ENCODE data around the gene GBGT1. TPM values are rescaled to one million over a fixed set of nuclear protein-coding genes. Genes with fewer than 3 reads are reported as not detected.

The GBGT1 gene
- total RNA-seq, 4 donors from 2014 or later, result 10.6 to 32.3 (median 20.5) TPM

DNA sequence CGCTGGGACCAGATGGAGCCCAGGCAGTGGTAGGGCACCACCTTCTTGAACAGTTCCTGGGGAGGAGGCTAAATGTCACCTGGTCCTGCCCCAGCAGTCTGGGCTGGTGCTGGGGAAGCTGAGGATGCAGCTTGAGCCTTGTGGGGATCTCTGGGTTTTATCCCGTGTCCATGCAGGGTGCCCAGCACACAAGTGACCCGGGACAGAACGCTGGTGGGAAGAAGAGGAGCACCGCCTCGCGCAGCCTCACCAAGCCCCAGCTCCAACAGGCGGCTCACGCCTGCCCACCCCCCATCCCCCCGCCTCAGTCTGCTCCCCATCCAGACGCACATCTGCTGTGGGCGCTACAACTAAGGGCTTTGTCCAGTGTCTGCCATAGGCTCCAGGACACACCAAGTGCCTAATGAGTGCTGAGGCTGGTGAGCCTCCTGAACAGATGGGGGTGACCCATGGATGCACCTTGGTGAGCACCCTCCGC, 56.4 kb downstream of the GBGT1 start:
- TF ChIP-seq, protein P1, sequence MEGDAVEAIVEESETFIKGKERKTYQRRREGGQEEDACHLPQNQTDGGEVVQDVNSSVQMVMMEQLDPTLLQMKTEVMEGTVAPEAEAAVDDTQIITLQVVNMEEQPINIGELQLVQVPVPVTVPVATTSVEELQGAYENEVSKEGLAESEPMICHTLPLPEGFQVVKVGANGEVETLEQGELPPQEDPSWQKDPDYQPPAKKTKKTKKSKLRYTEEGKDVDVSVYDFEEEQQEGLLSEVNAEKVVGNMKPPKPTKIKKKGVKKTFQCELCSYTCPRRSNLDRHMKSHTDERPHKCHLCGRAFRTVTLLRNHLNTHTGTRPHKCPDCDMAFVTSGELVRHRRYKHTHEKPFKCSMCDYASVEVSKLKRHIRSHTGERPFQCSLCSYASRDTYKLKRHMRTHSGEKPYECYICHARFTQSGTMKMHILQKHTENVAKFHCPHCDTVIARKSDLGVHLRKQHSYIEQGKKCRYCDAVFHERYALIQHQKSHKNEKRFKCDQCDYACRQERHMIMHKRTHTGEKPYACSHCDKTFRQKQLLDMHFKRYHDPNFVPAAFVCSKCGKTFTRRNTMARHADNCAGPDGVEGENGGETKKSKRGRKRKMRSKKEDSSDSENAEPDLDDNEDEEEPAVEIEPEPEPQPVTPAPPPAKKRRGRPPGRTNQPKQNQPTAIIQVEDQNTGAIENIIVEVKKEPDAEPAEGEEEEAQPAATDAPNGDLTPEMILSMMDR (IDR thresholded peaks at IDR 0.05; ENCODE audit: low read depth), result no peak

DNA sequence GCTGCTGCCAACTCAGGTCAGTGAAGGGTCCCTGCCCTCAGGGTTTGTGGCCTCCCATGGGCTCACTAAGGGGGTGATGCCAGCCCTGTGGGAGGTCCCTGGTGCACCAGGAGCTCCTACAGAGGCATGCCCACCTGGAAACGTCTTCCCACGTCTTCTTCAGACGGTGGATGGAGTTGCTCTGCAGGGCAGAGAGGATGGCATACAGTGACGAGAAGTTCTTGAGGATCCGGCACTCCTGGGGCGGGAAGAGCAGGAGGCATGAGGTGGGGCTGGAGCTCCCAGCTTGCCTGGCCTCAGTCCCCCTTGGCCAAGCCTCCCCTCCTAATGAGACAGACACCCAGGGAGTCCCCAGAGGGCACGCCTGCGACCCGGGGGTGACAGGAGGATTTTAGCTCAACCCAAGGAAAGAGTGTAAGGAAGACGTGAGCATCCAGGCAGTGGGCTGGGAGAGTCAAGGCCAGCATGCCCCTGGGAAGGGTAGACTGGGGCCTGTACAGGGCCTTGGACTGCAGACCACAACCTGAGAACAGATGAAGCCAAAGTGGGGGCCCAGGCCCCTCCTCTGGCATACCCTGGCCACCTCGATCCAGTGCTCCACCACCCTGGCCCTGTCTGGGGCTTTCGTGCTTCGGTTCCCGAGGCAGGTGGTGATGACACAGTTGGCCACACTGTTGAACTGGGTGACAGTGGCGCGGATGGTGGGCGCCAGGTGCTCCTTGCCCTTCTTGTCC, 57.0 kb downstream of the GBGT1 start:
- TF ChIP-seq, protein P1 (IDR thresholded peaks at IDR 0.05; ENCODE audit: low read depth), result no peak

DNA sequence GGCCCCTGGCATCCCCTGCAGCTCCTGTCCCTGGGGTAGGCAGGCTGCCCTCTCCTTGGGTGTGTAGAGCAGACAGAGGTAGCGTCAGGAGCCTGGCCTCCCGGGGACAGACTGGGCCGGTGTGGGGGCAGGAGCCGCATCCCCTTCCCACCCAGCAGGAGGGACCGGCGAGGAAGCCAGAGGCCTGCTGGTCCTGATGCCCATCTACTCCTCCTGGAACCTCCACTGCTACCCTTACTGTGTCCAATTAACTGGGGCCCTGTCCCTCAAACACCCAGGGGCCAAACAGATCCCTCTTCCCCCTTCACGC, 58.3 kb downstream of the GBGT1 start:
- TF ChIP-seq, protein P1 (IDR thresholded peaks at IDR 0.05; ENCODE audit: low read depth), result no peak

DNA sequence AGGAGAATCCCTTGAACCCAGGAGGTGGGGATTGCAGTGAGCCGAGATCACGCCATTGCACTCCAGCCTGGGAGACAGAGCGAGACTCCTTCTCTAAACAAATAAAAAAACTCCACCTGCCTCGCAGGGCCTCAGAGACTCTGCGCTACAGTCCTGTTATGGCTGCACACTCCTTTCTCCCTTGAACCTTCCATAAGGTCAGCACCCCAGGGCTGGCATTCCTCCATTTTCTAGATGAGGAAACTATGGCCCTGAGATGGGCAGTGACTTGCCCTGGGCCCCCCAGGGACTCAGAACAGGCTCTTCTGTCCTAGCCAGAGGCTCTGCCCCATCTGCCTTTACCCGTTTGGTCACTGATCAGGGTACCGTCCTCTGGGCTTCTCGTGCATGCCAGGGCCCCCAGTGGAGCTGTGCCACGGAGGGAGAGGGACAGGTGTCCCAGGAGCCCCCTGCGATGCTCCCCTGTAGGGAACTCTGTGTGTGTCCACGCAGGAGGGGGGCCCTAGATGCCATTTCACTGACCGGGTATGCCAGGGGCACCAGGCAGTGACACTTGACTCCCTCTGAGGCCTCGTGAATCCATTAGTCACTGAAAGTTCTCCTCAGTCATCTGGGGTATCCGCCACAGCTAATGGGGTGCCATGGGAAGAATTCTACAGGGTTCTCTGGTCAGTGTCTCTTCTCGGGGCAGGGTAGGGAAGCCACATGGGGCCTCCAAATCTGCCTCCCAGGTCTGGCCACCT, 58.8 kb downstream of the GBGT1 start:
- TF ChIP-seq, protein P1 (IDR thresholded peaks at IDR 0.05; ENCODE audit: low read depth), result no peak

DNA sequence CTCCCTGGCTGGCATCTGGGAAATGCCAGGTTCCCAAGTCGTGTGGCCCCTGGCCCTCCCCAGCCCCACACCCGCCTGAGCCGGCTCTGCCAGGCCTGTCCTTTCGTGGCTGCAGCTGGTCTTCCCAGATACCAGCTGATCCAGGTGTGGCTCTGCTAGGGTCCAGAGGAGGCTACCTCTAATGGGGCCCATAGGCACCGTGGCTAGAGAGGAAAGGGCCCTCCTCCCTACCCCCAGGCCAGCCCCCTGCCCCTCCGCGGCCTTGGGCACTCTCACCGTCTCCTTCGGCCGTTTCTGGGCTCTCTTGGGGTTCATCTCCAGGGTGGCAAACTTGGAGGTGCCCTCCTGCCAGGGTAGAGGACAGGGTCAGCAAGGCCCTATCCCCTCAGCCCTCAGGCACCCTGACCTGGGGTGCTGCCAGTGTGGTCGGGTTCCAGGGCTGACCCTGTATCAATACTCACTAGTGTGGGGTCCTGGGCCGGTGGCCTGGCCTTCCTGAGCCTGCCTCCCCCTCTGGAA, 59.7 kb downstream of the GBGT1 start:
- TF ChIP-seq, protein P1 (IDR thresholded peaks at IDR 0.05; ENCODE audit: low read depth), result no peak

DNA sequence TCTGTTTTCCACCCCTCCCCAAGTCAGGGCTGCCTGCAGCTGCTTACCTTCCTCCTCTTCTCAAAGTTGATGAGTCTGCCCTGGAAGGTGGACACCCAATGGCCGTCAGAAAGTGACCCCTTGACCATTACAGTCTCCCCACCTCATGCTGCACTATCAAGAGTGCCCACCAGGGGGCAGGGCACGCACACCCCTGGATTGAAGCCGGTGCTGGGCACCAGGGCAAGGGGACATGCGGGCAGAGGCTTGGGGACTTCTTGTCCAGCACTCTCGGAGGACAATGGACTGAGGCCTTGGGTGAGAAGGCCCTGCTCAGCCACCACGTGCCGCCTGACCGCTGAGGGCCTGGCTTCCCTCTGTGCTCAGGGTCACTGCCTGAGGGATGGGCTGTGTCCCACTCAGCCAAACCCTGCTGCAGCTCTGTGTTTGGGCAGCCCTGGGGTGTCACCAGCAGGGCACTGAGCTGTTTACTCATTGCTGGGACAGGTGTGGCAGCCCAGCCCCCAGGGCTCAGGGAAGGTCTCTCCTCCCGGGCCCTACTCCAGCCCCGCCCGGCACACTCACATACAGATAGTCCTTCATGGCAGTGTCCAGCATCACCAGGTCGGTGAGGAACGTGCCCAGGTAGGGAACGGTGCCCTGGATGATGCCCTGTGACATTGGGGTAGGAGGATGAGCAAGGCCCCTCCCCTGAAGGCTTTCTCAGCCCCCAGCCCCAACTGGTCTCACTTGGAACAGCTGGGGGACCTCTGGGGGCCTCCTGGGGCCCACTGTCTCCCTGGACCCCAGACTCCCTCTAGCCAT, 60.3 kb downstream of the GBGT1 start:
- TF ChIP-seq, protein P1 (IDR thresholded peaks at IDR 0.05; ENCODE audit: low read depth), result no peak

Other genes with a start within 250 kb of the GBGT1 start
- 10 to 100 TPM; 43.4 to 63.1 (median 51.4) TPM for gene TSC1, start 219.3 kb downstream of the GBGT1 start, total RNA-seq
- not detected for gene GFI1B, start 185.2 kb downstream of the GBGT1 start, total RNA-seq
- gene GTF3C5, start 132.9 kb downstream of the GBGT1 start, total RNA-seq, result 10 to 100 TPM; 32.0 to 63.1 (median 41.1) TPM
- gene CEL, start 101.9 kb downstream of the GBGT1 start, total RNA-seq, result under 1 TPM in 1 of 4 donors, not detected in 3; 0.75 TPM
- 10 to 100 TPM; 26.0 to 95.1 (median 38.9) TPM for gene RALGDS, start 42.7 kb downstream of the GBGT1 start, total RNA-seq
- not detected for gene OBP2B, start 45.3 kb upstream of the GBGT1 start, total RNA-seq
- 1 to 10 TPM in 3 of 4 donors, under 1 TPM in 1; 0.85 to 3.2 (median 1.6) TPM for gene ABO, start 111.3 kb upstream of the GBGT1 start, total RNA-seq
- 10 to 100 TPM in 2 of 4 donors, 1 to 10 TPM in 2; 7.6 to 27.5 (median 10.4) TPM for gene SURF6, start 172.3 kb upstream of the GBGT1 start, total RNA-seq
- gene MED22, start 184.2 kb upstream of the GBGT1 start, total RNA-seq, result 10 to 100 TPM; 15.9 to 31.3 (median 20.3) TPM
- 1,000 to 10,000 TPM; 1,241 to 1,737 (median 1,633) TPM for gene RPL7A, start 184.3 kb upstream of the GBGT1 start, total RNA-seq
- gene SURF1, start 192.6 kb upstream of the GBGT1 start, total RNA-seq, result 10 to 100 TPM; 42.7 to 62.5 (median 59.4) TPM
- 10 to 100 TPM in 2 of 4 donors, 1 to 10 TPM in 2; 6.6 to 20.1 (median 11.3) TPM for gene SURF2, start 192.6 kb upstream of the GBGT1 start, total RNA-seq
- gene SURF4, start 212.1 kb upstream of the GBGT1 start, total RNA-seq, result 100 to 1,000 TPM; 104 to 176 (median 139) TPM
- gene STKLD1, start 212.5 kb upstream of the GBGT1 start, total RNA-seq, result under 1 TPM in 2 of 4 donors, not detected in 2; 0.44 to 0.68 TPM